Stimulated activated CD8-positive, alpha-beta memory T cell treated with anti-CD3 and anti-CD28 coated beads, Interleukin-2, amount 100 ng/mL, for 48 hours (primary cell): ENCODE results near the gene ZBTB40.

Experiments used
- DNase-seq, 2 donors: peaks; one replicate each; pipeline ENCODE4 v3.0.0-alpha.2; 2020; ENCODE audit warnings: low read depth in 2 of 2

ZBTB40 gene

DNA sequence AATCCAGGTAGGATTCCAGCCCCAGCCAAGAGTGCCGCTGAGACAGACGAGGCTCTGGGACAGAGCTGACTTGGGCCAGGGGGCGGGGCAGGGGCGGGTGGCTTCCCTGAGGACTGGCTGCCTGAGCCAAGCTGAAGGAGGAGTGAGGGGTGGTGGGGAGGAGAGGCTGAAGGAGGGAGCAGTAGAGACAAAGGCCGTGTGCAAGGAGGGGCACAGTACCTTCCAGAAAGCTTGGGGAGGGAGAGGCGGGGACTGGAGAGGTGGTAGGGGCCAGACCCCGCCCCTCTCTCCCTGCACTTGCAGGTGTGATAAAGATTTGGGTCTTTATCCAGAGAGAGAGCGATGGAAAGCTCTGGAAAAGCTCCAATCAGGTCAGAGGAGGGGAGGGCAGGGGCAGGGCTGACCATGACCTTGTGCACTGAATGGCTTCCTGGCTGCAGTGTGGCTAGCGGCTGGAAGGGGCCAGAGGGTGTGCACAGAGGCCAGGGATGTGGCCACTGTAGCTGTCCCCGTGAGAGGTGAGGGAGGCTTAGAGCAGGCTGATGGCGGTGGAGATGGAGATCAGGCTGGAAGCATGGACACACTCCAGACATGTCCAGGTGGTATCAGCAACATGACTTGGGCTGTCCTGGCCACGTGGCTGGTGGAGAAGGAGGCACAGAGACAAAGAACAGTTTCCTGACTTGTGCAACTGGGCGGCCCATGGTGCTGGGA lies 104.9 kb downstream of the ZBTB40 start:
- DNase-seq: no peak

DNA sequence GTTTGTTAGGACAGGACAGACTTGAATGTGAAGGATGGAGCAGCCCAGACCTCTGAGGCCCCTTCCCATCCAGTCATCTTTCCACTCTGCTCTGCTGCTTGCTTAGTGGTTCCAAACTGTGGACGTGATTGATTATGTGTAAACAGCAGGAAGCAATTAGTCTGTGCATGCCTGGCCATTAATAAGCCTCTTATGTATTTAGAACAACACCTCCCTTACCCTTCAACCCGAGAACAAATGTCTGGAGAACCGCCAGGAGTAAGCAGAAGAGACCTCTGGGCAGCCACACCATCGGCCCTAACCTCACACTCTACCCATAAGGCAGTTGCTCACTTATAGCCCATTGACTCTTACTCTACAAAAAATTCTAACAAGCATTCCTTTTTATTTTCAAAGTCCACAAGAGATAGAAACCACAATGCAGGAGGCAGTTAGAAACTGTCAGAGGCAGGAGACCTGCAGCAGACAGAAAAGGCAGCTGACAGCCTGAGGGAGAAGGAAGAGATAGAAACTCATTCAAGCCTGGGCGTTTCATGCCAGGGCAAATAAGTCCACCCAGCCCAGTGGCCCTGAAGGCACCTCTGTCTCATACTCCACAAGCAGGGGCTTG lies 105.8 kb downstream of the ZBTB40 start:
- no peak for DNase-seq

GRCh38 chr1:22562584-22563583 lies 111.2 kb downstream of the ZBTB40 start, which contains the start of gene EPHA8:
EPHA8 (plus strand) TSS chr1:22563489; CDS start chr1:22563636, 147 bp downstream.
- no peak for DNase-seq

GRCh38 chr1:22563671-22564602 lies 112.3 kb downstream of the ZBTB40 start:
- DNase-seq: no peak

GRCh38 chr1:22566161-22566560 lies 114.5 kb downstream of the ZBTB40 start:
- DNase-seq: no peak

DNA sequence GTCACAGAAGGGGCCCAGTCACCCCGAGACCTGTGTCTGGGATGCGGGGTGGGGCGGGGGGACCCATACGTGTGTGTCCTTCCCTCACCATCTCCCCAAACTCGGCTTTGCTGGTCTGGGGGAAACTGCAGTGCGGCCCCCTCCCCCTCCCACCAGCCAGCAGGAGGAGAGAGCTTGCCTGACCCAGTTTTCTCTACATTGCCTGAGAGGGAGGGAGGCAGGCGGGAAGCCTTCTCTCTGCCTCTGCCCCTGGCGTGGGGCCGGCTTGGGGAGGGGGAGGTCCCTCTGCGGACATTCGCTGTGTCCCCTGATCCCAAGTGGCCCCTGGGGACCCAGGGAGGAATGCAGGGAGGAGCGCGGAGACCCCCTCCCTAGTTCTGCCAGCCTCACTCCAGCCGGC lies 115.5 kb downstream of the ZBTB40 start:
- DNase-seq: no peak

DNA sequence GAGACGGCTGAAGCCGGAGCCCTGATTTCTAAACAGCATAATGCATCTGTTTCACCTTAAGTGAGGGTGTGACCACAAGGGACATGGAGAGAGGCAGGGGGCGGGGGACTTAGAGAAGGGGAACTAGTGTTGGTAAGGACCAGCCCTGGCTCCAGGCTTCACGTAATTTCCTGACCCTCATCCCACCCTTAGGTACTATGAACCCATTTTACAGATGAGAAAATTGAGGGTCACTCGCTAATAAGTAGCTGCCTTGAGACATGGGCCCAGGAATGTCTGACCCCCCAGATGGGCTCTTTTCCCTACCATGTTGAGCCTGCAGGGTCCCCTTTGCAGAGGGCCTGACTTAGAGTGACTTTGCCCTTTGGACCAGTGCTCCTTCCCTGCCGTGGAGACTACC lies 116.3 kb downstream of the ZBTB40 start:
- no peak for DNase-seq

GRCh38 chr1:22569269-22569668 lies 117.6 kb downstream of the ZBTB40 start:
- DNase-seq: no peak

- DNase-seq: no peak
These were observed 118.7 kb downstream of the ZBTB40 start for GRCh38 chr1:22570140-22570909.

GRCh38 chr1:22572818-22573217 lies 121.2 kb downstream of the ZBTB40 start:
- DNase-seq: no peak

GRCh38 chr1:22573237-22573636 lies 121.6 kb downstream of the ZBTB40 start:
- DNase-seq: no peak

GRCh38 chr1:22575532-22576149 lies 124.0 kb downstream of the ZBTB40 start:
- DNase-seq: no peak

- DNase-seq: no peak
These were observed 124.5 kb downstream of the ZBTB40 start for GRCh38 chr1:22576150-22576544.

- DNase-seq: no peak
These were observed 125.0 kb downstream of the ZBTB40 start for GRCh38 chr1:22576617-22577016.

DNA sequence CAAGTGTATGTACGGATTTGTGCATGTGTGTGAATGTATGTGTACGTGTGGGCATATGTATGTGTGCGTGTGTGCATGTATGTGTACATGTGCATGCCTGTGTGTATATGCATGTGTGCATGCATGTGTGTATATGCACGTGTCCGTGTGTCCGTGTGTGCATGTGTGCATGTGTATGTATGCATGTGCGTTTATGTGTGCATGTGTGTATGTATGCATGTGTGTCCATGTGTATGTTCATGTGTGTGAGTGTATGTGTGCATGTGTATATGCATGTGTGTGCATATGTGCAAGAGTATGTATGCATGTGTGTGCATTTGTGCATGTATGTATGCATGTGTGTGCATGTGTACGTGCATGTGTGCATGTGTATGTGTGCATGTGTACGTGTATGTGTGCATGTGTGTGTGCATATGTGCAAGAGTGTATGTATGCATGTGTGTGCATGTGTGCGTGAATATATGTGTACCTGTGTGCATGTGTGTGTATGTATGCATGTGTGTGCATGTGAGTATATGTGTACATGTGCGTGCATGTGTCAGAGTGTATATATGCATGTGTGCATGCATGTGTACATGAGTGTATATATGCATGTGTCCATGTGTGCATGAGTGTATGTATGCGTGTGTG lies 127.2 kb downstream of the ZBTB40 start:
- DNase-seq: no peak

- no peak for DNase-seq
These were observed 128.0 kb downstream of the ZBTB40 start for GRCh38 chr1:22579541-22580155.
